Fibroblast of skin of scalp (primary cell): ENCODE results near the gene OST4.

Experiments used
- DNase-seq: peaks from one replicate; pipeline ENCODE4 v3.0.0-alpha.2; 2013

Gene OST4

DNA sequence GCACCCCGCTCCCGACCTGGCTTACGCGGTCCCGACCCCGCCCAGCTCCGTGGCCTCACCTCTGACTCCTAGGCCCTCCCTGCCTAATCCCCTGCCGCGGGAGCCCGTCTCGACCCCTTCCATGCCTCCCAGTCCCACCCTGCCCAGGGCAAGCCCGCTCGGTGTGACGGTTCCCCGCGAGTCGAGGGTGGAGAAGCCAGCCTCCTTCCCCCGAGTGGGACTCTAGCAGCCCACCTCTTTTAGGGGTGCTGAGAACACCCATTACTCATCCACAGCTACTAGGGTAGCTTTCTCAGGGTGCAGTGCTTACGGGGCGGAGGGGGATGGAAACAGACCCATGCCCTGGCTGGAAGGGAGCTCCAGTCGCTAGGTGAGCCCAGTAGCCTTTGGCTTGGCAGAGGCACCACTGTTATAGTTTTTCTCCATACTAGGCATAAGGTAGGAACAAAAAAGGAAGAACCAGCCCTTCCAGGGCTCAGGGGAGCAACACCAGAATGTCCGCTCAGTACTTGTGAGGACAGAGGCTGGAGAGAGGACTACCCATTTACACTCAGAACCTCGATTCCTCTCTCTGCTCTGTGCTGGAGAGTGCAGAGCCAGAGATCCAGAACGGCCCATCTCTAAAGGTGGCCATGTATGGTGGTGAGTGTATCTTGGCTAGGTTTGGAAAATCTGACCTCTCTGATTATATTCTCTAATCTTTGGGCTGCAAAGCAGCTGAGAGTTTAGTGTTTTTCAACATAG is 19.4 kb downstream of the OST4 start:
- DNase-seq, result no peak

GRCh38 chr2:27050996-27051901 is 20.2 kb downstream of the OST4 start, which contains the start of gene AGBL5:
TSS of gene AGBL5 (plus strand) at chr2:27051668. CDS start at chr2:27052959, 1,291 bp downstream.
- DNase-seq, result peak; percentile 93

GRCh38 chr2:27050281-27050995 is 21.0 kb downstream of the OST4 start:
- peak; percentile 97 for DNase-seq

- no peak for DNase-seq
Observed at GRCh38 chr2:27049422-27050280, 21.8 kb downstream of the OST4 start.

DNA sequence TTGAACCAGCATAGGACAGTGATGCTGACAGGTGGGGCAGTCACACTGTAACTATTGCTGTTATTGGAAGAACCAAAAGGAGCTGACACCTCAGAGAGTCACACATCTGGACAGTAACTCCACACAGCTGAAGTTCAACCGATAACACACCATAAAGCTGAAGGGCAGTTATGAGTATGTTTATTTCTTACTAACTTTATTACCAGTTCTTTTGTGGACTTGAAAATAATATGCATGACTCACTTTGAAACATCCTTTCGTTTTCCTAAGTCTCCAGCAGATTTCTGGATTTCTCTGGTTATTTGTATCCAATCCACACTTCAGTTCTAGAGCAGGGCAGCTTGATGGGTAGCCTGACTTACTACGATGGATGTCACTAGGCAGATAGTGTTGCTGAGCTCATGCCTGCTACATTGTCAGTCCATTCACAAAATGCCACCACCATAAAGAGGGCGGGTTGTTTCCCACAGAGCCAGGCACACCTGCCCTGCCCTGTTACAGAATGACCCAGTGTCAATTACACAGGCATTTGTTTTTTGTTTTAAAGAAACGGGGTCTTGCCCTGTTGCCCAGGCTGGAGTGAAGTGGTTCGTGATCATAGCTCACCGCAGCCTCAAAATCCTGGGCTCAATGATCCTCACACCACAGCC is 28.3 kb downstream of the OST4 start:
- DNase-seq, result no peak

- no peak for DNase-seq
Observed at GRCh38 chr2:27042159-27042661, 29.2 kb downstream of the OST4 start.

GRCh38 chr2:27041752-27042151 is 29.7 kb downstream of the OST4 start:
- peak; percentile 45 for DNase-seq

DNA sequence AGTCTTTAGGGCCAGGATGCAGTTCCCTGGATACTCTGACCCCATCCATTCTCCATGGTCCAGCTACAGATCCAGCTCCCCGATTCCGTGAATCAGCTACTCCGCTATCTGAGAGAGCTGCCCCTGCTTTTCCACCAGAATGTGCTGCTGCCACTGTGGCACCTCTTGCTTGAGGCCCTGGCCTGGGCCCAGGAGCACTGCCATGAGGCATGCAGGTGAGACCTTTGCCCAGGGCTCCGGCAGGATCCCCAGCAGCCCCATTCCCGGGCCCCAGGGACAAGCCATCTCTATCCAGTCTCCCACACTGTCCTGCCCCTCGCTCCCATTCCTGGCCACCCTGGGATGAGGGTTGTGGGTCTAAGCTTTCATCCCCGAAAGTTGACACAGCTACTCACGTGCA is 31.2 kb downstream of the OST4 start:
- no peak for DNase-seq

GRCh38 chr2:27039871-27040270 is 31.6 kb downstream of the OST4 start:
- no peak for DNase-seq

- no peak for DNase-seq
Observed at GRCh38 chr2:27039426-27039825, 32.0 kb downstream of the OST4 start.

DNA sequence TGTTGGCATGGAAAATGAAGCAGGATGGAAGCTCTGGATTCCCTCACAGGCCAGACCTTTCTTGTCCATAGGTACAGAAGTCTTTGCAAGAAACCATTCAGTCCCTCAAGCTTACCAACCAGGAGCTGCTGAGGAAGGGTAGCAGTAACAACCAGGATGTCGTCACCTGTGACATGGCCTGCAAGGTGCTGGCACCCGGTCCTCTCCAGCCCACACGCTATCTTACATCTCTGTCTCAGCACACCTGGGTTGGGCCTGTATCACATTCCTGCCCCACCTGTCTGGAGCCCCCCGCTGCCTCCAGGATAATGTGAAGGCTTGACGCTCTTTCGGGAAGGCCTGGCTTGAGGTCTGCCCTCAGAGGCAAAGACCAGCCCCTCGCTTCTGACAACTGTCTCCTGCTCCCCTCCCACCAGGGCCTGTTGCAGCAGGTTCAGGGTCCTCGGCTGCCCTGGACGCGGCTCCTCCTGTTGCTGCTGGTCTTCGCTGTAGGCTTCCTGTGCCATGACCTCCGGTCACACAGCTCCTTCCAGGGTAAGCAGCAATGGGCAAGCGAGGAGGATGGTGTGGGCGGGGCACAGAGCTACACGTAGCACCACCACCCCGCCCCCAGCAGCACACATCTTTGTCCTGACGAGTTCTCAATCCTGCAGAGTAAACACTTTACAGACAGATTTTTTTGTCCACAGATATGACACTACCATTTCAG is 32.7 kb downstream of the OST4 start:
- DNase-seq, result no peak

GRCh38 chr2:27038012-27038411 is 33.4 kb downstream of the OST4 start:
- no peak for DNase-seq

GRCh38 chr2:27033253-27033852 is 38.1 kb downstream of the OST4 start:
- DNase-seq, result no peak

DNA sequence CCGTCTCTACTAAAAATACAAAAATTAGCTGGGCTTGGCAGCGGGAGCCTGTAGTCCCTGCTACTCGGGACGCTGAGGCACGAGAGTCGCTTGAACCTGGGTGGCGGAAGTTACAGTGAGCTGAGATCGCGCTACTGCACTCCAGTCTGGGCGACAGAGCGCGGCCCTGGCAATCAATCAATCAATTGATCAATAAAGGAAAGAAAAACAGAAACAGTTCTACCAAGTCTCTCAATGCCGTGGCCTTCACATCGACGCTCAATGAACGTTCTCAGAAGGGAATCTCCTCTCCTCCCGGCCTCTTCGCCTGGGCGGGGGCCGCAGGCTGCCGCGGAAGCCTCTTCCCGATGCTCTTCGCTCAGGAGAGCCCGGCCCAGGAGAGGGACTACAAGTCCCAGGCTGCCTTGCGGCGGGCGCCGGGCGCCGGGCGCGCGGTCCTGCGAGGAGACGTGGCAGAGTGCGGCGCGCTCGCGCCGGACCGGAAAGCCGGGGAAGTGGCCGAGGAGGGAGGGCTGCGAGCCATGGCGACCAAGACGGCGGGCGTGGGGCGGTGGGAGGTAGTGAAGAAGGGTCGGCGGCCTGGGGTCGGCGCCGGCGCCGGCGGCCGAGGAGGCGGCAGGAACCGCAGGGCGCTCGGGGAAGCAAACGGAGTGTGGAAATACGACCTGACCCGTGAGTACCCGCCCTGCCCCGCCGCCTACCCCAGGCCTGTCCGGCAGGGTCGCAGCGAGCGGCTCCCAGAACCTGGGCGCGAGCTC is 38.8 kb downstream of the OST4 start, which contains the start of gene TMEM214:
TSS of gene TMEM214 (plus strand) at position 471 of the 758 bp plus-strand sequence. CDS start at position 522, 51 bp downstream.
- DNase-seq, result peak; percentile 91

DNA sequence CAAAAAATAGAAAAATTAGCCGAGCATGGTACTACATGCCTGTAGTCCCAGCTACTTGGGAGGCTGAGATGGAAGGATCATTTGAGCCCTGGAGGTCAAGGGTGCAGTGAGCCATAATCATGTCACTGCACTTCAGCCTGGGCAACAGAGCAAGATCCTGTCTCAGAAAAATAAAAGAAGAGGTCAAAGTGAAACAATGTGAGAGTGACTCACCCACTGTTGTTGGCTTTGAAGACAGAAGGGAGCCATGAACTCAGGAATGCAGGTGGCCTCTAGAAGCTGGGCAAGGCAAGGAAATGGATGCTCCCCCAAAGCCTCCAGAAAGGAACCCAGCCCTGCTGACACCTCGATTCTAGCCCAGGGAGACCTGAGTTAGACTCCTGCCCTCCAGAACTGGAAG is 42.4 kb downstream of the OST4 start:
- no peak for DNase-seq

GRCh38 chr2:27027211-27027651 is 44.2 kb downstream of the OST4 start:
- DNase-seq, result no peak

DNA sequence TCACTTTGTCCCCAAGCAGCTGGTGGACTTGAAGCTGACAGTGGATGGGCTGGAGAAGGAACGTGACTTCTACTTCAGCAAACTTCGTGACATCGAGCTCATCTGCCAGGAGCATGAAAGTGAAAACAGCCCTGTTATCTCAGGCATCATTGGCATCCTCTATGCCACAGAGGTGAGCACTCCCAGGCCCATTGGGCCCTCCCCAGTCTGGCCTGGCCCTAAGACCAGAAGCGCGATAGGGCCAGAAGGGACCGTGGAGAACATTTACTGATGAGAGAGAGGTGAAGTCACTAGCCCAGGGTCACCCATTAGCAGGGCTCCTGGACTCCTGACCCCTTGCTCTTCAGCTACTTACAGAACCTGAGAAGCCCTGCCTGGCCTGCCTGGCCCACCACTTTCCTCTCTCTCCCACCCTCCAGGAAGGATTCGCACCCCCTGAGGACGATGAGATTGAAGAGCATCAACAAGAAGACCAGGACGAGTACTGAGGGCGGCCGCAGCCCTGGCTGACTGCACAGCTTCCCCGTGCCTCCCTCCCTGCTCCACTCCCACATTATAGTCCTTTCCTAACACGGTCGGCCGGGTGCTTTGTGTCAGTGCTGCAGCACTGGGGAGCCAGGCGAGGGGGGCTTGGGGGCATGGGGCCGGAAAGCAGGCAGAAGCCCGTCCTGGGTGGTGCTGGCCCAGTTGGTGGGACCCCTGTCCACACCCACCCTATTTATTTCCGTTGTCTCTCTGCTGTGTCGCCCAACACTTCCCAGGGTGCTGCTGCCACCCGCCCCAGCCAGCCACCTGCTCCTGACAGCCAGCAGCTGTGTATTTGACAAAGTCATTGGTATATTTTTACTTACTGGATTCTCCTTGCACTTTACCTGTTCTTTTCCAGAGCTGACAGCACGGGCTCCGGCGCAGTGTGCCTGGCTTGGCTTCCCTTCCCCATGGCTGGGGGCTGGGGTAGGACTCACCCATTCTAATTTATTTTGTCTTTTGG is 45.3 kb downstream of the OST4 start:
- no peak for DNase-seq

DNA sequence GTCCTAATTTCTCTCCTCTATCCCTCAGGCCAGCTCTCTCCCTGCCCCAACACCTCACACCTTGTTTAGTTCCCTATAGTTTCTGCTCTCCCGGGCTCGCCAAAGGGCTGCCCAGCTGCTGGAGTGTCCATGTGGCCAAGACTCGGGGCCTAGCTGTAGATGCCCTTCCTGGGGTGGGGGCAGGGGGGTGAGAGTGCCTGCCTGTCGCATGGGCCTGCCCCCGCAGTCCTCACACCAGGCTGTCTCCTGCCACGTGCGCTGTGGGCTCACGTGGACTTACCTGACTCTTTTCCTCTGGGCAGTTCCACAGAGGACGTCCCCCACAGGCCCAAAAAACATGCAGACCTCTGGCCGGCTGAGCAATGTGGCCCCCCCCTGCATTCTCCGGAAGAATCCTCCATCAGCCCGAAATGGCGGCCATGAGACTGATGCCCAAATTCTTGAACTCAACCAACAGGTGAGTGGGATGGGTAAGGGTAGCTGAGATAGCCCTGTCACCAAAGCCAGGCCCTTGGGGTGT is 46.1 kb downstream of the OST4 start:
- no peak for DNase-seq
